Measurements from ENCODE around the gene MOCOS.
"Not testable (repeated sequence)": the region's sequence is repeated elsewhere in the genome, so short reads cannot be mapped to it uniquely, and the experiment has no call there.

MOCOS gene, protein sequence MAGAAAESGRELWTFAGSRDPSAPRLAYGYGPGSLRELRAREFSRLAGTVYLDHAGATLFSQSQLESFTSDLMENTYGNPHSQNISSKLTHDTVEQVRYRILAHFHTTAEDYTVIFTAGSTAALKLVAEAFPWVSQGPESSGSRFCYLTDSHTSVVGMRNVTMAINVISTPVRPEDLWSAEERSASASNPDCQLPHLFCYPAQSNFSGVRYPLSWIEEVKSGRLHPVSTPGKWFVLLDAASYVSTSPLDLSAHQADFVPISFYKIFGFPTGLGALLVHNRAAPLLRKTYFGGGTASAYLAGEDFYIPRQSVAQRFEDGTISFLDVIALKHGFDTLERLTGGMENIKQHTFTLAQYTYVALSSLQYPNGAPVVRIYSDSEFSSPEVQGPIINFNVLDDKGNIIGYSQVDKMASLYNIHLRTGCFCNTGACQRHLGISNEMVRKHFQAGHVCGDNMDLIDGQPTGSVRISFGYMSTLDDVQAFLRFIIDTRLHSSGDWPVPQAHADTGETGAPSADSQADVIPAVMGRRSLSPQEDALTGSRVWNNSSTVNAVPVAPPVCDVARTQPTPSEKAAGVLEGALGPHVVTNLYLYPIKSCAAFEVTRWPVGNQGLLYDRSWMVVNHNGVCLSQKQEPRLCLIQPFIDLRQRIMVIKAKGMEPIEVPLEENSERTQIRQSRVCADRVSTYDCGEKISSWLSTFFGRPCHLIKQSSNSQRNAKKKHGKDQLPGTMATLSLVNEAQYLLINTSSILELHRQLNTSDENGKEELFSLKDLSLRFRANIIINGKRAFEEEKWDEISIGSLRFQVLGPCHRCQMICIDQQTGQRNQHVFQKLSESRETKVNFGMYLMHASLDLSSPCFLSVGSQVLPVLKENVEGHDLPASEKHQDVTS
- 0.14 to 2.6 (median 0.49) reads per million in 17 experiments for total RNA-seq

DNA sequence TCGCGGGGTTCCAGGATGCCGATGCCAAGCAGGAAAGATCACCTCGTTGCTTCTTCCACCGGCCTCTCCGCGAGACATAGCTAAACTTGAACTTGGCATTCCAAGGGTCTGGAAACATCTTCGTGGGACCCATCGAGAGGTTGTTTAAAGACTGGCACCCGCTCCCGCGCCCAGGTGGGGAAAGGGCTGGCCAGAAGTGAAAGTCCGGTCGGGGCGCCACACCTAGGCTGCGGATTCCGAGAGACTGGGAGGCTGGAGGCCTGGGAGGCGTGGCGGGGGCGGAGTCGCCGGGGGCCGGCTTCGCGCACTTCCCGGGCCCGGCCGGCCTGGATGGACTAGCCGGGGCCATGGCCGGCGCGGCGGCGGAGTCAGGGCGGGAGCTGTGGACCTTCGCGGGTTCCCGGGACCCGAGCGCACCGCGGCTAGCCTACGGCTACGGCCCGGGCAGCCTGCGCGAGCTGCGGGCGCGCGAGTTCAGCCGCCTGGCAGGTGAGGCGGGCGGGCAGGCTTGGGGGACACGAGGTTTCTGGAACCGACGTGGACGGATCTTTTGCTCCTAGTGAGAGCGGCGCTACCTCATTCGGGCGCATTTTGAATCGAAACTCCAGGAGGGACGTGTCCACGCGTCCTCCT lies at the start of gene MOCOS:
MOCOS (plus strand) TSS at position 305 of the 633 bp plus-strand sequence; CDS start at position 348, 43 bp downstream.
- DNase-seq = peak; percentile 56 to 87 (median 70)

DNA sequence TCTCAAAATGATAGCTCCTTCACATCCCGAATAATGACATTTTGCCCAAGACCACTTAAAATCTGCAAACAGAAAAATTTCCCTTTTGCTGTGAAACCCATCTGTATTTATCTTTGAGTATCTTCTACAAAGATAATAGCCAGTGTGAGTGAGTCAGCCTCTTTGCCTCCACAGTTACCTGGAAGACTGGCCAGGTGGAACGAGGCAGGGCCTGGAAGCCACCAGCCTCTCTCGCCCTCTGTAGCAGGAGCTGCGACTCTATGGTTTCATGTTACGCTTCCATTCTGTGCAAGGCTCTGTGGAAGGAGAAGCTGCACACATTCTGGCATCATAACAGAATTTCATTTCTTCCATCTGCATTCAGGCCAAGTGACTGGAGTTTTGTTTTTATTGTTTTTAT lies 48.1 kb upstream of the MOCOS start:
- no peak for DNase-seq

DNA sequence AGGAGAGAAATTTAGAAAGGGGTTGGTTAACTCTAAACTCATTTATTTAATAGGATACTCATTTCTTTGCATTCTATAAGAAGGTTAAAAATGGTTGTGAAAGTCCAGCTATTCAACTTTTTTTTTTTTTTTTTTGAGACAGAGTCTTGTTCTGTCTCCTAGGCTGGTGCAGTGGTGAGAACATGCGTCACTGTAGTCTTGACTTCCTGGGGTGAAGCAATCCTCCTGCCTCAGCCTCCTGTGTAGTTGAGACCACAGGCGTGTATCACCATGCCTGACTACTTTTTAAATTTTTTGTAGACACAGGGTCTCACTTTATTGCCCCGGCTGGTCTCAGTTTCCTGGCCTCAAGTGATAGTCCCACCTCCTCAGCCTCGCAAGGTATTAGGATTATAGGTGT lies 45.7 kb upstream of the MOCOS start:
- DNase-seq = peak in 1 of 4 experiments; percentile 10

DNA sequence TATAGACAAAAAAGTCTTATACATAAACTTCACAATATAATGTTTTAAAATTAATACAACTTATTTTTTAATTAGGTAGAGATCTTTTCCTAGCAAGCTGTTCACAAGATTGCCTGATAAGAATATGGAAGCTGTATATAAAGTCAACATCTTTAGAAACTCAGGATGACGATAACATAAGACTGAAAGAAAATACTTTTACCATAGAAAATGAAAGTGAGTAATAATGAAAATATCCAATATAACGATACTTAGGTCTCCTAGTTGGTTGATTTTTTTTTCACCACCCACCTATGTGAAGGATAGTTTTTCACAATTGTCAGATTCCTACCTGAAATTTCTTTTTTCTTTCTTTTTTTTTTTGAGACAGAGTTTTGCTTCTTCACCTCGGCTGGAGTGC lies 44.5 kb upstream of the MOCOS start:
- DNase-seq = no peak

DNA sequence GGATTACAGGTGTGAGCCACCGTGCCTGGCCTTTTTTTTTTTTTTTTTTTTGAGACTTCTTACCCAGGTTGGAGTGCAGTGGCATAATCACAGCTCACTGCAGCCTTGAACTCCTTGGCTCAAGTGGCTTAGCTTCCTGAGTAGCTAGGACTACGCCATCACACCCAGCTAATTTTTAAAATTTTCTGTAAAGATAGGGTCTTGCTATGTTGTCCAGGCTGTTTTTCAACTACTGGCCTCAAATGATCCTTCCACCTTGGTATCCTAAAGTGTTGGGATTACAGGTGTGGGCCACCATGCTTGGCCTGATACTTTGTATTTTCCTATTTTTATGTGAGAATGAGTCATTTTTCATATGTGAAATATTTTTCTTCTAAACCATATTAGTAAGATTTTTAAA lies 43.9 kb upstream of the MOCOS start:
- no peak for DNase-seq

DNA sequence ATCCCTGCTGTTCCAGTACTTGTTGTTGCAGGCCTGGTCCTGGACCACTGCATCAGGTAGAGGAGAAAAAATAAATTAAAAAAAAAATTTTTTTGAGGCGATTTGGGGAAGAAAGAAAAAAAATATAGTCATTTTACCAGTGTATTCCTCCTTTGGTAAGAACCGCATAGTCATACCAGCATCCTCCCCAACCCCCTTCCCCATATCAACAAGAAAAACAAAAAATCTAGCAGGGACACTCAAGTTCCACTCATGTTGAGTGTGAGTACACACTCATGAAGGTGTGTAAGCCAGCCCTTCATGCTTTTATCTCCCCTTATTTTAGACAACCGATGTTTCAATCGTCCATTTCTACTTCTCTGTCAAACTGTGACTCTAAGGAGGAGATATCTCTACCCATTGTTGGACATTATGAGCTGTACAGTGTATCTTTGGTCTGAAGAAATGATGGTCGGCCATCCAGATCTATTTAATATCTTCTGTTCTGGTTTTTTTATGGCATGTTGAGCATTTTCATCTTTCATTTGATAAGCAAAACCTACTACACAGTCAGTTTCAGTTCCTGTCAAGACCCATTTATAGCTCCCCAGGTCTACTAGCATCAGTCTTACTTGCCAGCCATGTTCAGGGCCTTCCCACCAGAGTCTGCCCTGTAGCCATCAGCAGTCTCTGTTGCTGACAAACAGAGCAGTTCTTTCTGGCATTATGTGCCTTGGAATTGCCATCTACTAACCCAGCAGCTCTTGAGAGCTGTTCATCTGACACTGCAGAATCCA lies 37.6 kb upstream of the MOCOS start:
- DNase-seq = no peak

DNA sequence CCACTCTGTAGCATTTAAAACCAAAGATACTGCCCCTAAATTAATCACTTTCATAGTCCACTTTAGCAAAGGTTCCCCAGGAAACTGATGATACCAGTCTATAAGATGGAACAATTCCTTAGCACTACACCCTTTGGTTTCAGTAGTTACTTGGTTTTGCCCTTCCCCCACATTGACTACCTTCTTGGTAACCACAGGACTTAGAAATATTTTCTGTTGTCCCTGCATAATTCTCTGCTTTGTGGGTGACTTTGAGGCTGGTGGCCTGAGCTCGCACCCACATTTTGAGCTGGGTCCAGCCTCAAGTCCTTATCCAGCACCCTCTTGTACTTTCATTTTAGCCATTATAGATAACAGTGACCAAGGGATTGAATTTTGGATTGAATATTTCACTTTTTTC lies 34.5 kb upstream of the MOCOS start:
- DNase-seq = no peak

DNA sequence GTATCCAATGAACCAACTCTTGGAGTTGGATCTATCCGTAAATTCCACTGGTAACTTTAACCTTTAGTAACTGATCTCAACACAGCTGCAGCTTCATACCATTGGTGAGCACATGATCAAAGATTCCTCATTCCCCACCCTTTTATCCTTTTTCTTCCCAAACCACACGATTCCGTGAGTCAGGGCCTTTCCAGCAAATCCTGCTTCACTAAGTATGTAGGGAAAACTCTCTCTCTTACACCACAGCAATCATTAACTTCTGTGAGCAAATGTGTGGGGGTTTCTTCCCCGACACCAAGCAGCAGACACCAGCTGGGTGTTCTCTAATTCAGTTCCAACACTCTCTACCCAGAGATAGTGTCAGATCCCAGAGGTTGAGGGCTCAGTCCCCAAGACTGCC lies 34.1 kb upstream of the MOCOS start:
- DNase-seq = no peak

DNA sequence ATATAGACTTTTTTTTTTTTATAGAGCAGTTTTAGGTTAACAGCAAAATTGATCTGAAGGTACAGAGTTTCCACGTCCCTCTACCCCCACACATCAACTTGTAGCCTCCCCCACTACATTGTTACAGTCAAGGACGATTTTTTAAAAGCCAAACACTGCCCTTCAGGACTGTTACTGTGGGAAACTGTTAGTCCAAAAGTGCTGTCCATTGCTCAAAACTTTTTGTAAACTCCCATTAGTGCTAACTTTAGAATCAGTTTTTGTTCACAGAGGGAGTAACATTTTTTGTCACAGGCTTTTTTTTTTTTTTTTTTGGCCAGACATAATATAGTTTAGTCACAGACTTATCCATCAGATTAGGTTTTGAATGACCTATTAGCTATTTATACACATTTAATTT lies 33.5 kb upstream of the MOCOS start:
- DNase-seq = no peak

DNA sequence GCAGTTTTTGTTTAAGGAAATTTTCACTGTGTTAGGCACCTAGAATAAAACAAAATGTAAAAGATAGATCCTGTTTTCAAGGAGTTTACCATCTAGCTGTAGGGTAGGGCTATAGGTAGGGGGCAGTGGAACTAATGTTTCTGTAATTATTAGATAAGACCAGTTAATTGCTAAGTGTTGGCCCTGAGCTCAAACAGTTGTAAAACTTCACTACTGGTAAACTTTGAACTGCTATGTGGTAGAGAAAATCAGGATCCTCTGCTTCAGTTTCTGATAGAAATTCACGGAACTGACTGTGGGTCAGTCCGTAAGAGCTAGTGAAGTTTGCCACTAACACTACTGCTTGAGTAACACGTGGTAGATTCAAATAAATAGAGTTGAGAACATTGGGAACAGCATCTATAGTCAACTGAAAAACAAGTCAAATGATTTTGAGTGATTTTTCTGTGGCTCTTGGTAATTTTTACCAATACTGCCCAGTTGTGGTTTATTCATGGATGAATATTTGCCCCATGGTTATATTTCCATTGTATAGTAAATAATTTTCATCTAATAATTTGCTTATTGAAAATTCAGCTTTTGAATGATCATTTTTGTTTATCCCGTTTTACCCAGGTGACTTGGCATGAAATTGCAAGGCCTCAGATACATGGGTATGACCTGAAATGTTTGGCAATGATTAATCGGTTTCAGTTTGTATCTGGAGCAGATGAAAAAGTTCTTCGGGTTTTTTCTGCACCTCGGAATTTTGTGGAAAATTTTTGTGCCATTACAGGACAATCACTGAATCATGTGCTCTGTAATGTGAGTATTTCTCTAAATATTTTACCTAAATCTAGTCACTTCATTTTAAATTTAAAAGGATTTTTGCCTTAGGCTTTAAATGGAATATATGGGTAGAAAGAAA lies 31.2 kb upstream of the MOCOS start:
- no peak for DNase-seq

DNA sequence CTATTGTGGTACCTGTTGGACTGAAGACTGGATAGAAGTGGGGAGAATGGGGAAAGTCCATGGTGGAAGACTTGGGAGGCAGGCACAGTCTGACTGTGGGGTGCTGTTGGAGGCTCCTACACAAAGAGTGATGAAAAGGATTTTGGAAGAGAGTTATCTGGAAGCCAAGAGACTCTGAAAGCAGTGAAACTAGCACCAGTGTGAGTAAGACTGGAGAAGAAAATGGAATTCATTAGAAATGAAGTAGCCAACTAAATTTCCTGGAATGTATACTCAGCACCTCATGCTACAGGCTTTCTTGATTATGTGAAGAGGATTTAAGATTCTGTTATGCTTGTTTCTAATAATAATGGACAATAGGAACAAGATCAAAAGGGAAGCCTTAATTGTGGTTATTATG lies 29.9 kb upstream of the MOCOS start:
- no peak for DNase-seq

DNA sequence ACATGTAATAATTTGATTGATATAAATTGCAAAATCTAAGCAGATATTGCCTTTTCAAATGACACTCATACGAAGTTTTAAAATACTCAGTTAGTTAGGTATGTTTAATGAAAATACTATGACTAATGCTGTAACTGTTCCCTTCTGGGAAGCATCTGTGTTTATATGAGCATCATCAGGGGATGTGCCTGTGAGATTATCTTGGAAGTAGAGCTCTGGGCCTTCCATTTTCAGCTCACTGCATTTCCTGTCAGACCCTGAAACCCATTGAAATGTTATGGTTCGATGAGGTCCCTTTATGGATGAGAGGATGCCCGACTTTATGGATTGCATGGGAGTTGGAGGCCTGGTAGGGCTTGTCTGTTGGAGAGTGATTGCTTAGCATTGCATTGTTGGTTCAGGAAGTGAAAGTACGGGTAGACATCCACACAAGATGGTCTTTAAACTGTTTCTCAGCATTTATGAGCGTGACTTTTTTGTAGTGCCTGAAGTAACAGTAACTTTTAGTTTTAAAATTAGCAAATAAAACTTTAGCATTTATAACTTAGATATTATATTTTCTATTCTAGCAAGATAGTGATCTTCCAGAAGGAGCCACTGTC lies 28.9 kb upstream of the MOCOS start:
- DNase-seq = no peak

DNA sequence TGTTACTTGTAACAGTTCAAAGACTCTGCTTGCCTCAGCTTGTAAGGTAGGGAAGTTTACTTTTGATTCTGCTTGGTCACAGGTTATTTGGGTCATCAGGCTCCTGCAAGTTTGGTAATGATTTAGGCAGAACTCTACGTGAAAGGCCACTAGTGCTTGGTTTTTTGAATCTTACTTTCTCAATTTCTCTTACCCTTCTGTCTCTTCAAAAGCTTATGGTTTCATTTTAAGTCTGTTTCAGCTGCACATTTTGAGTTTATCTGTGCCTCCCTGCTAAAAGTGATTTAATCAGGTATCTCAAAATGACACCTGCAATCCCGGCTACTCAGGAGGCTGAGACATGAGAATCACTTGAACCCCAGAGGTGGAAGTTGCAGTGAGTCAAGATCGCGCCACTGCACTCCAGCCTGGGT lies 26.3 kb upstream of the MOCOS start:
- DNase-seq = no peak

DNA sequence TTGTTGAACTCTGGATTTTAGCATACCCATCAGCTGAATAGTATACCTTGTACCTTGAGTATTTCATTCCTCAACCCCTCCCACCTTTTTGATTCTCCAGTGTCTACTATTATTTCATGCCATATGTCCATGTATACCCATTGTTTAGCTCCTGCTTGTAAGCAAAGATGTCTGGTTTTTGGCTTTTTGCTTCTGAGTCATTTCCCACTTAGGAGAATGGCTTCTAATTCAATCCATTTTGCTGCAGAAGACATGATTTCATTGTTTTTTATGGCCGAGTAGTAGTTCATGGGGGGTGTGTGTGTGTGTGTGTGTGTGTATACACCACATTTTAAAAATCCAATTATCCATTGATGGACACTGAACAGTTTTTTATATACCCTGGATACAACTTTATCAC lies 24.3 kb upstream of the MOCOS start:
- DNase-seq = no peak

DNA sequence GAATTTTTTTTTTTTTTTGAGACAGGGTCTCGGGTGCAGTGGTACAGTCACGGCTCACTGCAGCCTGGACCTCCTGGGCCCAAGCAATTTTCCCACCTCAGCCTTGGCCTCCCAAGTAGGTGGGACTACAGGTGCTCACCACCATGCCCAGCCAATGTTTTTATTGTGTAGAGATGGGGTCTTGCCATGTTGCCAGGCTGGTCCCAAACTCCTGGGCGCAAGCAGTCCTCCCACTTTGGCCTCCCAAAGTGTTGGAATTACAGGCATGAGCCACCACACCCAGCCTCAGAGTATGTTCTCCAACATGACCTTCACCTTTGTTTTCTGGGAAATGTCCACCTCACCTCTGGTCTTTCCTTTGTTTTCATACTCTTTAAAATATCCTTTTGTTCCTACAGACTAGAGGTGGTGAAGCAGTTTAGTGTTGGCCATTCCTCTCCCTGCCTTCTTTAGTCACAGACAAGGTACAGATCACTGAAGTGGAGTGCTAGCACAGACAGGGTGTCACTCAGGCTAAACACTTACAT lies 19.5 kb upstream of the MOCOS start:
- no peak for DNase-seq

DNA sequence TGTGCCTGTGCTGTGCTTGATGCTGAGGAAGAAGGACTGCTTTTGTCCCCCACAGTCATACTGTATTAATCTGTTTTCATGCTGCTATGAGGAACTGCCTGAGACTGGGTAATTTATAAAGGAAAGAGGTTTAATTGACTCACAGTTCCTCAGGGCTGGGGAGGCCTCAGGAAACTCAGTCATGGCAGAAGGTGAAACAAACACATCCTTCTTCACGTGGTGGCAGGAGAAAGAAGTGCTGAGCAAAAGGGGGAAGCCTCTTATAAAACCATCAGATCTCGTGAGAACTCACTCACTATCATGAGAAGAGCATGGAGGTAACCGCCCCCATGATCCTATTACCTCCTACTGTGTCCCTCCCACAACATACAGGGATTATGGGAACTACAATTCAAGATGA lies 19.0 kb upstream of the MOCOS start:
- not testable (repeated sequence) for DNase-seq

DNA sequence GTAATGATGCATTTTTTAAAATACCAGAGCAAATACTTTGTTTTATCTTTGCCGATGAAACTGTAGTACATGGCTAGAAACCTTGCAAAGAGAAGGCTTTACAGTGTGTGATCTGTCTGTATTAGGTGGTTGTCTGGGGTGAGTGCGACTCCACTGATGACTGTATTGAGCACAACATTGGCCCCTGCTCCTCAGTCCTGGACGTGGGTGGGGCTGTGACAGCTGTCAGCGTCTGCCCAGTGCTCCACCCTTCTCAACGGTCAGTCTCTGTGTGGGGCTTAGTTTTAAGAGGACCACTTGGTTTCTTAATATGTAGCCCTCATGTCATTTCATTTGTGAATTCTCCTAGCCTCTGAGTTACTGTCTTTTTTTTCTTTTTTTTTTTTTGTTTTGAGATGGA lies 17.4 kb upstream of the MOCOS start:
- no peak for DNase-seq

DNA sequence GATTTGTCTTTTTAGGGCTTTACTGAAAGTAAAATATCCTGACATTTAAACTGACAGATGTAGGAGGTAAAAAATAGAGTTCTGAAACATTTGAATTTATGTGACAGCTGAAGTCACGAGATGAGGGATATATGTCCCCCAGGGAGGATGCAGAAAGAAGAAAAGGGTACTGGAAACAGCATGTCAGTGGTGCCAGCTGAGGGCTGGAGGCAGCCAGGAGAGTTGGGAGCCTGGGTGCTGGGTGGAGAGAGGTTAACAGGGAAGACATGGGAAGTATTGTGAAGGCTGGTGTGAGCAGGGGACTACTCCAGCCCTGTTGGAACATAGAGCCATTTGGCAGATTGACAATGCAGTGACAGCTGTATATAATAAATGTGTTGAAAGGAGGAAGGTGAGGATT lies 11.8 kb upstream of the MOCOS start:
- DNase-seq = no peak

DNA sequence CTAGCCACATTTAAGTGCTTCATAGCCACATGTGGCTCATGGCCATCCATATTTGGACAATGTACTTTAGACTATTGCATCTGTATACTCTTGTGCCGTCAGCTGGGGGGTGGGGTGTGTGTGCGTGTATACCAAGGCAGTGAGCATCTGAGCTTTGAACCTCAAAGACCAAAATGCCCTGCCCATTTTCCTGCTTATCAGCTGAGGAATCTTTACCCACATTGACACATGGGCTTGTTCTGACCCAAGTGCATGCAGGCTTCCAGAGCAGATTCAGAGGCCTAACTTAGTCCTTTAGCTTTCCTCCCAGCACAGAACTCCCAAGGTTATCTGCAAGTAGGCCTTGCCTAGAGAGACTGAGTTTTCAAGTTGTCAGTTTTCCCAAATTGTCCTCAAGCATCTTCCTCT lies 11.1 kb upstream of the MOCOS start:
- no peak for DNase-seq

DNA sequence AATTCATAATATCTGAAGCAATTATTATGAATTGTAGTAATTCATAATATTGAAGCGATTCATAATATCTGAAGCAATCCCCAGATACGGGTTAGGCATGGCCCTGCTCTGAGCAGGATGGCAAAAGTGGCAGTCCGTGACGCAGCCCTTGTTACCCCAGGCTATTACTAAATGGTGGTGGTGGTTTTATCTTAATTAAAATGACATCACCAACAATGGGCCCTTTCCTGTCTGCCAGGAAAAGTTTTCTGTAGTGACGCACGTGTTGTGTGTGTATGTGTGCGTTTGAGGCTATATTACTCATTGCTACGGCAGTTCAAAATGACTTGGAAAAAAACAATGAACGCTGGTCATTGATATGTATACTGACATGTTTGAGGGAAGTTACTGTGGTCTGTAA lies 10.6 kb upstream of the MOCOS start:
- DNase-seq = no peak

DNA sequence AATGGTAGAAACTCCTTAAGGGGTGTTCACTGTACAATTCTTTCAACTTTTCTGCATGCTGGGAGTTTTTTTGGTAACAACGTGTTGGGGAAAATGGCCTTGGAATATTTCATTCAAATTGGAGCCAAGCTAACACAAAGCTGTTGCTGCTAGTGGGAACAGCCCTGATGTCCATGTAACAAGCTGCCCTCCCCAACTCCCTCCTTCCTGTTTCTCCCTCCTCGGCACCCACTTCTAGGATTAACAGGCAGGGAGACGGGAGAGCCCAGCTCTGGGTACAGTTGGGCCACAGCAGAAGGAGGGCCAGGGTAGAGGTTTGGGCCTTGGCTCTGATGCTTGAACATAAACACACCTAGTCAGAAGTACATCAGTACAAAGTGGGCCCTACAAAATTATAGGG lies 9.4 kb upstream of the MOCOS start:
- DNase-seq = no peak
